SKM-1 (cell line): ENCODE results near the gene HAO2.
"Not testable (repeated sequence)": the region's sequence is repeated elsewhere in the genome, so short reads cannot be mapped to it uniquely, and the experiment has no call there.

Source experiments
- DNase-seq: peaks from one replicate; lab custom pipeline; 2025; ENCODE audit not compliant: unreplicated experiment; lab: John Stamatoyannopoulos, UW

HAO2 gene

GRCh38 chr1:119368554-119368953, at the start of gene HAO2:
Gene HAO2 (plus strand): TSS chr1:119368785. CDS start chr1:119381086, 12,301 bp downstream.
- DNase-seq = no peak

DNA sequence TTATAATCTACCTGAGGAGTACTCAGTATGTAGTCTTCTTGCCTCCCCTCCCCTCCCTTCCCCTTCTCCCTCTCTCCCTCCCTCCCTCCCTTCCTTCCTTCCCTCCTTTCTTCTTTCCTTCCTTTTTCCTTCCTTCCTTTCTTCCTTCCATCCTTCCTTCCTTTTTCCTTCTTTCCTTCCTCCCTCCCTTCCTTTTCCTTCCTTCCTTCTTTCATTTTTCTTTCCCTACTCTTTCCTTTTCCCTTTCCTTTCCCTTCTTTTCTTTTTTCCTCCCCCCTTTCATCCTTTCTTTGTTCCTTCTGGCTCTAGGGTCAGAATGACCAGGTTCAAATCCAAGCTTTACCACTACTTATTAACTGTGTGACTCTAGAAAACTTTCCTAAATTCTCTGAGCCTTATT, 48.5 kb upstream of the HAO2 start:
- no peak for DNase-seq

DNA sequence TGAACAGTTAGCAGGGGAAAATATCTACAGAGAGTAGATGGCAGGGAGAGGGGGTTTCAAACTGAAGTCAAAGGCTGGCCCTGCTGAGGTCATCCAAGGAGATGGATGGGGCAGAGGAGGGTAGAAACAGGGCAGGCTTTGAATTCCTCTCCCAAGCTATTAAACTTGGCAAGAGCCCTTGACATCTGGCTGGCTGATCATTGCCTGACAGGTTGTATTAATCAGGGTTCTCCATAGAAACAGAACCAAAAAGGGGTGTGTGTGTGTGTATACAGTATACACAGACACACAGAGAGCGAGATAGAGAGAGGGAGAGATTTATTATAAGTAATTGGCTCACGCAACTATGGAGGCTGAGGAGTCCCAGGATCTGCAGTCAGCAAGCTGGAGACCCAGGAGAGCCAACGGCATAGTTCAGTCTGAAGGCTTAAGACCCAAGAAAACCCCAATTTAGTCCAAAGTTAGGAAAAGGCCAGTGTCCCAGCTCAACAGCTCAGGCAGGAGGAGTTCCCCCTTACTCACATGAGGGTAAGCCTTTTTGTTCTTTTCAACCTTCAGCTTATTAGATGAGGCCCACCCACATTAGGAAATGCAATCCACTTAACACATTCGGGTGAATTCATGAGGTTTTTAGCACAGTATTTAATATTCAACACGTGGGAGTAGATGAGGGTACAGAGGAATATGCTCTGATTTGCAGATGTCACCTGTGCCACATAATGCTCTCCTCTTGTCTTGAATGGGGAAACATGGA, 46.7 kb upstream of the HAO2 start:
- no peak for DNase-seq

- DNase-seq = peak; percentile 63
Observed at GRCh38 chr1:119323216-119323982, 45.2 kb upstream of the HAO2 start.

- DNase-seq = no peak
Observed at GRCh38 chr1:119324198-119324597, 44.4 kb upstream of the HAO2 start.

- DNase-seq = no peak
Observed at GRCh38 chr1:119326251-119326650, 42.3 kb upstream of the HAO2 start.

DNA sequence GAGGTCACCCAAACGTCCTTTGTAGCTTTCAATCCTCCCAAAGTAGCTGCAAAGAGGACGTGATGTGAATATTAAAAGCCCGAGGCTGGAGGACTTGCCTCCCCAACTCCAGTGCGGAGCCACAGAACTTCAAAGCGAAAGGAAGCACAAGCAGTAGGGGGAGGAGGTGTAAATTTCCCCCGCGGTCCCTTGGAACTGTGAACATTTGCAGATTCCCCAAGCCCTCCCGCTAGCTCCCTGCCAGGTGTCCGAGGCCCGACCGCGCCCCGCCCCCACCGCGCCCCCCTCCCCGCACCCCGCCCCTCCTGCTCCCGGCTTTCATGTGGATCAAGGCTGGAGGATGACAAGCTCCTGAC, 41.5 kb upstream of the HAO2 start:
- DNase-seq = no peak

DNA sequence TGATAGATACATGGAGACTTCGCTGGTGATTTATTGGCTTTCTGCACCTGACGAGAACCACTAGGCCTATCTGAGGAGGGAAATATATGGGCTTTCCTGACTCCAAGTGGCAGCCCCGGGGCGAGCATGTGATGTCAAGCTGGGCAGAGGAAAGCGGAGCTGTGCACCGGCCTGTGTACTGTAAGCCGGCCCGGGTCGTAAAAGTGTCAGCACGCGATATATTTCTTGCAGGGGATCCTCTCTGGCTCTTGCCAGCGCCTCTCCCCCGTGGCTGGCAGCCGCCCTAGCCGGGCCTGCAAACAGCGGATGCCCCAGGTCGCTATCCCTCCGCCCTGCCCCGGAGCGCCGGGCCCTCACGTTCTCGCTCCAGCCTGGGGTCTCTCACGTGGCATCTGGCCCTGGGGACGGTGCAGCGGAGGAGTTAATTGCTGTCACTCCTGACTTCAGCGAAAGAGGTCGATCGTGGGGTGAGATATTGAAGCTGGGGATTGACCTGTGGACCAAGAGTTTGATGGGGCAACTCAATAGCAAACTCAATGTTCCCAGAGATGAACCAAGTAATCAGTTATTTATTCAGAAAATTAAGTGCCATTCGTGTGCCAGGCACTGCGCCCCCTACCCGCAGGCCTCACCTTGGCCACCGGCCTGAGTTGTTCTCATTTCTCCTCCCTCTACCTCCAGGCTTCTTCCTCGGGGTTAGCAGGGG, 41.0 kb upstream of the HAO2 start:
- no peak for DNase-seq

DNA sequence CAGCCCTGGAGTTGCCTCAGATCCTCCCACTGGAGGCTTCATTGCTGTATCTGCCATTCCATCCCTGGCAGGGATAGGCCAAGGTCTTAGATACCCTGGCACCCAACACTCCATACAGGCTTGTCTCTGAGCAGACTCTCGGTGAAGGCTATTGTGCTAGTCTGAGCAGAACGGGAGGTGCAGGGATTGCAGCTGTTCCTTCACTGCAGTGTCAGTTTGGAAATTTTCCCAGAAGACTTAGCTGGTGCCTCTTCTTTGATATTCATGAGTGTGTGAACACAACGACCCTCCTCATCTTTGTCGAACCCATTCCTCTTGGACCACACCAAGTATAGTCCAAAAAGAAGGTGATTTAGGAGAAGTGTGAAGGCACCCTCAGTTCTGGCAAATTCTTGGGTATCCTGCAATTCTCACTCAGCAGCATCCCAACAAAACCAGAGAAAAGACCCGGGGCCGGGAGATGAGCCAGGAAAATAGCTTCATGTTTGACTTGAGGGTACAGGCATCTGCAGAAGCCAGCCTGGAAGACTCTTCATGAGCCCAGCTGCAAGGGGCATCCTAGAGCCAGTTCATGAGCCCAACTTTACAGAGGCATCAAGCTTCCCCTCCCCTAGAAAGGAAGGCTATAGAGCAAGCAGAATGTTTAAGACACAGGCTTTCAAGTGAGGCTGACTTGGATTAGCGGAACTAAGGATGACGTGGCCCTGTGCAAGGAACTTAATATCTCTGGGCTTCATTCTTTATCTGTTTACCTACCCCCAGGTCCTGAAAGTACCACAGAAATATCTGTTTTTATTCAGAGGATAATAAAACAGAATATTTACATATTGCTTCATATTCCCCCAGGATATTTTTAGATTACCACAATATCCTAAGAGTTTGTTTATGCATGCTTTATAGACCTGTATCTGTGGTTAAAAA, 38.8 kb upstream of the HAO2 start:
- DNase-seq = no peak

DNA sequence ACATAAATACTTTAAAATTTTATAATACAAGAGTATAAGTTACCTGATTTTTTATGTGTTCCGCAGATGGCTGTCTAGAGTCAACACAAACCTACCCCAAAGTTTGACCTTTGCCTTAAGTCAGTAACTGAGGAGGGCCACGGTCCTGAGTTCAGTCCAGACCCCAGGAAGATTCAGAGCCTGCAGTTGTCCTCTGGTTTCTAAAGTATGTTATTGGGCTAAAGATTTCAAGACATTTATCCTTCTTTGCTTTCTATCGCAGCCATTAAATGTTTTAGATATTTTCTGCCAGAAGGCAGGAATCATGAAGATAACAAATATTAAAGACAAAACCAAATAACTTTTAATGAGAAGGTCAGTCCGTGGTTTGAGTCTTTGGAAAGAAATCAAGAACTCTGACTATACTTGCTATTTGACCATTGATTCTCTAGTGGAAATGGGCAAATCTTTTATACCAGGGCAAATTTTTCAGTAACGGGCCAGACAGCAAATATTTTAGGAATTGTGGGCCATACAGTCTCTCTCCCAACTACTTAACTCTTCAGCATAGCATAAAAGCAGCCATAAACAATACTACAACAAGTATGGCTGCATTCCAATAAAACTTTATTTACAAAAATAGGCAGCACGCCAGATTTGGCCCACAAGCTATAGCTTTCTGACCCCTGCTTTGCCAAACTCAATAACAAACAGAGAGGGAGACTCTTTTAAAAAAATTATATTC, 38.0 kb upstream of the HAO2 start:
- no peak for DNase-seq

- DNase-seq = no peak
Observed at GRCh38 chr1:119331190-119331515, 37.4 kb upstream of the HAO2 start.

- DNase-seq = no peak
Observed at GRCh38 chr1:119331915-119332314, 36.7 kb upstream of the HAO2 start.

- no peak for DNase-seq
Observed at GRCh38 chr1:119332622-119333021, 36.0 kb upstream of the HAO2 start.

- no peak for DNase-seq
Observed at GRCh38 chr1:119333163-119333896, 35.3 kb upstream of the HAO2 start.

GRCh38 chr1:119333897-119334250, 34.7 kb upstream of the HAO2 start:
- DNase-seq = not testable (repeated sequence)

DNA sequence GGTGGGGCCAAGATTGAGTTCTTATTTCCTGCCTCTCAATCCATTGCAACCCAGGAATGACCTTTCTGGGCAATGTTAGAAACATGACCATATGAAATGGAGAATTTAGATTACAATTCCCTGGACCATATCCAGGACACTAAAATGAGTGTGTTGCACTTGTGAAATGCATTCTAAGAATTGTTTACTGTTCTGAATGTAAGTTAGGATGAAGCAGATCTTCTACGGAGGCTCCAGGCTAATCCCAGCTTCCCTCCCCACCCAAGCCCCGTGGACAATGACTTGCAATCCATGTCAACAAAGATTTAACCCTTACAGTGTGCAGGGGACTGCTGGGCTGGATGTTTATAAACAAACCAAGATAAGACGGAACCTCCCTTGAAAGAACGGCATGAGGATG, 31.7 kb upstream of the HAO2 start:
- no peak for DNase-seq

- DNase-seq = no peak
Observed at GRCh38 chr1:119338004-119338403, 30.6 kb upstream of the HAO2 start.

GRCh38 chr1:119338757-119339156, 29.8 kb upstream of the HAO2 start:
- DNase-seq = no peak

- no peak for DNase-seq
Observed at GRCh38 chr1:119340861-119341261, 27.7 kb upstream of the HAO2 start.
